HG02870 (cell line): Measurements from ENCODE around the gene CNIH2.
A peak's percentile ranks its signal among the peaks of the same experiment; 100 is the strongest.
"Not testable (repeated sequence)": the region's sequence is repeated elsewhere in the genome, so short reads cannot be mapped to it uniquely, and the experiment has no call there.

Source experiments
- ATAC-seq: cut with Tn5 transposase; IDR thresholded peaks from one replicate; pipeline ENCODE4 v1.9.1; 2021; ENCODE audit warnings: mild to moderate bottlenecking, moderate library complexity; ENCODE audit not compliant: unreplicated experiment

CNIH2 gene

GRCh38 chr11:66289548-66290329 lies 11.8 kb downstream of the CNIH2 start:
- peak; percentile 39 for ATAC-seq

- no peak for ATAC-seq
These were observed 12.3 kb downstream of the CNIH2 start for GRCh38 chr11:66290330-66290621.

GRCh38 chr11:66291303-66291705 lies 13.3 kb downstream of the CNIH2 start:
- no peak for ATAC-seq

GRCh38 chr11:66291706-66292542 lies 13.9 kb downstream of the CNIH2 start, which contains the start of gene TMEM151A:
Gene TMEM151A (plus strand): TSS chr11:66291894. CDS start chr11:66292014, 120 bp downstream.
- no peak for ATAC-seq

GRCh38 chr11:66292543-66293332 lies 14.8 kb downstream of the CNIH2 start:
- no peak for ATAC-seq

- ATAC-seq, result no peak
These were observed 15.4 kb downstream of the CNIH2 start for GRCh38 chr11:66293352-66293751.

GRCh38 chr11:66293777-66294625 lies 16.0 kb downstream of the CNIH2 start:
- ATAC-seq, result no peak

- ATAC-seq, result no peak
These were observed 16.9 kb downstream of the CNIH2 start for GRCh38 chr11:66294626-66295620.

GRCh38 chr11:66297610-66298009 lies 19.6 kb downstream of the CNIH2 start:
- ATAC-seq, result no peak

GRCh38 chr11:66299186-66299585 lies 21.2 kb downstream of the CNIH2 start:
- no peak for ATAC-seq

- ATAC-seq, result no peak
These were observed 24.7 kb downstream of the CNIH2 start for GRCh38 chr11:66302656-66303055.

- ATAC-seq, result no peak
These were observed 31.5 kb downstream of the CNIH2 start for GRCh38 chr11:66309475-66309874.

- ATAC-seq, result no peak
These were observed 32.3 kb downstream of the CNIH2 start for GRCh38 chr11:66310324-66310723.

GRCh38 chr11:66310803-66311440 lies 32.9 kb downstream of the CNIH2 start:
- not testable (repeated sequence) for ATAC-seq

GRCh38 chr11:66311470-66311964 lies 33.5 kb downstream of the CNIH2 start:
- ATAC-seq, result no peak

GRCh38 chr11:66311965-66312548 lies 34.1 kb downstream of the CNIH2 start:
- peak; percentile 62 for ATAC-seq

- ATAC-seq, result peak; percentile 60
These were observed 34.8 kb downstream of the CNIH2 start for GRCh38 chr11:66312549-66313320.
